Nephron (organoid): ENCODE data around the gene SNTB2.

Experiments used
- H3K27ac Mint-ChIP-seq, 3 experiments: 2 replicates each; pipeline ENCODE4 v1.8.0; 2020; ENCODE audit warnings: mixed read lengths in 3 of 3, mild to moderate bottlenecking in 2 of 3, moderate library complexity in 1 of 3
- H3K27me3 Mint-ChIP-seq: 2 replicates; pipeline ENCODE4 v1.8.0; 2021; ENCODE audit warnings: low read depth, mild to moderate bottlenecking, moderate library complexity, mixed read lengths
- H3K36me3 Mint-ChIP-seq: 2 replicates; pipeline ENCODE4 v1.8.0; 2020; ENCODE audit warnings: low read depth, mixed read lengths
- H3K4me1 Mint-ChIP-seq: 2 replicates; pipeline ENCODE4 v1.8.0; 2020; ENCODE audit warnings: mixed read lengths
- H3K4me3 Mint-ChIP-seq, 3 experiments: 2 replicates each; pipeline ENCODE4 v1.8.0; 2020; ENCODE audit warnings: mild to moderate bottlenecking in 3 of 3, mixed read lengths in 3 of 3, moderate library complexity in 2 of 3
- H3K9me3 Mint-ChIP-seq: 2 replicates; pipeline ENCODE4 v1.8.0; 2020; ENCODE audit warnings: mixed read lengths
- TF ChIP-seq, protein P1 (sequence below), 3 experiments: fragments of 200-600 bp; sonication (generic); IDR thresholded peaks; one replicate each; pipeline ENCODE4 v1.5.0; 2021; ENCODE audit warnings: antibody characterized with exemption in 3 of 3; ENCODE audit not compliant: unreplicated experiment in 3 of 3

SNTB2 gene

DNA sequence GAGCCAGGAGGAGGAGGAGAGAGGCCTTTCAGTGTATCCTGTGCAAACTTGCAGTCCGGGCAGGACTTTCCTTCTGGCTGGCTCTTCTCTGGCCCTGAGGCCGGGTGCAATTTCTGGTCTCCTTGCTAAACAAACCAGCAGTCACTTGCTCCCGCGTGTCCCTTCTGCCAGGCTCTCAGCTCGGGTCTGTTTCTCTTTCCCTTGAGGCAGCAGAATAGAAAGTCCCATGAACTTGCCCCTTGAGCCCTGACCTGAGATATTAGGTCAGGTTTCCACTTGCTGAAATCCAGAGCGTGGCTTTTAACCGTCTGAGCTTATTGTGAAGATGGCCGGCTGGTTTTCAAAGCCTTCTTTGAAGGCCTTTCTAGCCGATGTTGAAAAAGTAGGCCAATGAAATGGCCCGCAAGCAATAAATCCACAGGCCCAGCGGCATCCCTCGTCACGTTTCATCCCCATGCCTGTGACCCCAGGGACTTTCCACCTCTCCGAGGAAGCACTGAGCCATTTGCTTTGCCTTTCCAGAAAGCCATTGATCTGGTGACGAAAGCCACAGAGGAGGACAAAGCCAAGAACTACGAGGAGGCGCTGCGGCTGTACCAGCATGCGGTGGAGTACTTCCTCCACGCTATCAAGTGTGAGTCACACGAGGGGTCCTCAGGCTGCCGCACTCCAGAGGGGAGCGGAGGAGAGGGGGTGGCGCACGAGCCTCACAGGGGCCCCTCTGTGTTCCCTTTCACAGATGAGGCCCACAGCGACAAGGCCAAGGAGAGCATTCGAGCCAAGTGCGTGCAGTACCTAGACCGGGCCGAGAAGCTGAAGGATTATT is 128.7 kb downstream of the SNTB2 start:
- TF ChIP-seq, protein P1, sequence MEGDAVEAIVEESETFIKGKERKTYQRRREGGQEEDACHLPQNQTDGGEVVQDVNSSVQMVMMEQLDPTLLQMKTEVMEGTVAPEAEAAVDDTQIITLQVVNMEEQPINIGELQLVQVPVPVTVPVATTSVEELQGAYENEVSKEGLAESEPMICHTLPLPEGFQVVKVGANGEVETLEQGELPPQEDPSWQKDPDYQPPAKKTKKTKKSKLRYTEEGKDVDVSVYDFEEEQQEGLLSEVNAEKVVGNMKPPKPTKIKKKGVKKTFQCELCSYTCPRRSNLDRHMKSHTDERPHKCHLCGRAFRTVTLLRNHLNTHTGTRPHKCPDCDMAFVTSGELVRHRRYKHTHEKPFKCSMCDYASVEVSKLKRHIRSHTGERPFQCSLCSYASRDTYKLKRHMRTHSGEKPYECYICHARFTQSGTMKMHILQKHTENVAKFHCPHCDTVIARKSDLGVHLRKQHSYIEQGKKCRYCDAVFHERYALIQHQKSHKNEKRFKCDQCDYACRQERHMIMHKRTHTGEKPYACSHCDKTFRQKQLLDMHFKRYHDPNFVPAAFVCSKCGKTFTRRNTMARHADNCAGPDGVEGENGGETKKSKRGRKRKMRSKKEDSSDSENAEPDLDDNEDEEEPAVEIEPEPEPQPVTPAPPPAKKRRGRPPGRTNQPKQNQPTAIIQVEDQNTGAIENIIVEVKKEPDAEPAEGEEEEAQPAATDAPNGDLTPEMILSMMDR (IDR thresholded peaks at IDR 0.05; ENCODE audit: unreplicated experiment in 3 of 3), result no peak
- Mint-ChIP-seq H3K27ac (no peak overlapping the region), H3K4me1 (peaks cover 5% of the 10 kb centered on the region), H3K27me3 (no peaks in the 10 kb centered on the region), H3K4me3 (no peak overlapping the region), H3K36me3 (peaks cover 52% of the 10 kb centered on the region), H3K9me3 (no peaks in the 10 kb centered on the region)

DNA sequence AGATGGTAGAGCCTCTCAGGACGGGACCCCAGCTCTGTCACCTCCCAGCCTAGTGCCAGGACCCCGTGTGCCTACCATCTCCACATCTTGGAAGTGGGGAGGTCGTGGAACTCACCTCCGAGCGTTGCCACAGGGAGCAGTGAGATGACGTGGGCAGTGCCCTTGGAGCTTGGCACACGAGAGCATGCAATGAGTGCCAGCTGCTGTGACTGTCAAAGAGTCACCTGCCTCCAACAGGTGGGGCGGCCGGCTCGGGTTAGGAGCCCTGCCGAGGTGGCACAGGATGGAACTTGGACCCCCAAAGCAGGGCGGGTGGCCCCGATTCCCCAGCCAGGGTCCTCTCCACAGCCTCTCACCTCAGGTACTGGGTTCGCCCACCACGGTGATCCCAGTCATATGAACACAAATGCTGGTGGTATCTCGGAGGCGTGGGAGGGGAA is 129.7 kb downstream of the SNTB2 start:
- TF ChIP-seq, protein P1 (IDR thresholded peaks at IDR 0.05; ENCODE audit: unreplicated experiment in 3 of 3), result no peak
- H3K27me3 Mint-ChIP-seq, result no peaks in the 10 kb centered on the region
- peaks cover 5% of the 10 kb centered on the region for H3K4me1 Mint-ChIP-seq

DNA sequence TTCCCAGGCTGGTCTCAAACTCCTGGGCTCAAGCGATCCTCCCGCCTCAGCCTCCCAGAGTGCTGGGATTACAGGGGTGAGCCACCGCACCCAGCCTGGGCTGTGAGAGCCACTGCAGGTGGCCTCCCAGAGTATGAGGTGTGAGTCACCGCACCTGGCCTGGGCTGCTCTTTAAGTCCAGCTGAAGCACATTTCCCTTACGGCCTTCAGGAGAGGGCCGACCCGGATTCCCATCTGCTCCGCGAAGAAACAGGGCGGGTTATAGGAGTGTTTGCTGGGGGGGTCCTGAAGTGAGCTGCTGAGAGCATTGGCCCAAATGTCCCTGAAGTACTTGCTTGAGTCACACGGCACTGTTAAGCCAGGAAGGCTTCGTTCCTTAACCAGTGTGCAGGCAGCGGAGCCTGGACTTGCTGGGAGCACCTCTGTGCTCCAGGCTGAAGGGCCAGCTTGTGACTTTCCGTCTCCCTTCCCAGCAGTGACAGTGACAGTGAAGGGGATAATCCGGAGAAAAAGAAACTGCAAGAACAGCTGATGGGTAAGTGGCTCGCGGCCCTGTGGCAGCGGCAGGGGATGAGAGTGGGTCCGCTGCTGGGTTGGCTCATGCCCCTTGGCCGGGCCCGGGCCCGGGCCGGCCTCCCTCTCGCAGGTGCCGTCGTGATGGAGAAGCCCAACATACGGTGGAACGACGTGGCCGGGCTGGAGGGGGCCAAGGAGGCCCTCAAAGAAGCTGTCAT is 131.4 kb downstream of the SNTB2 start:
- TF ChIP-seq, protein P1 (IDR thresholded peaks at IDR 0.05; ENCODE audit: unreplicated experiment in 3 of 3), result no peak
- Mint-ChIP-seq H3K4me3 (no peak overlapping the region), H3K4me1 (no peaks in the 10 kb centered on the region), H3K27me3 (no peaks in the 10 kb centered on the region), H3K9me3 (no peaks in the 10 kb centered on the region), H3K27ac (no peak overlapping the region), H3K36me3 (peaks cover 64% of the 10 kb centered on the region)

More for the DNA sequence above, 129.7 kb downstream of the SNTB2 start:
- no peak overlapping the region for H3K4me3 Mint-ChIP-seq
- no peak overlapping the region for H3K27ac Mint-ChIP-seq
- H3K9me3 Mint-ChIP-seq, result no peaks in the 10 kb centered on the region
- H3K36me3 Mint-ChIP-seq, result peaks cover 60% of the 10 kb centered on the region

DNA sequence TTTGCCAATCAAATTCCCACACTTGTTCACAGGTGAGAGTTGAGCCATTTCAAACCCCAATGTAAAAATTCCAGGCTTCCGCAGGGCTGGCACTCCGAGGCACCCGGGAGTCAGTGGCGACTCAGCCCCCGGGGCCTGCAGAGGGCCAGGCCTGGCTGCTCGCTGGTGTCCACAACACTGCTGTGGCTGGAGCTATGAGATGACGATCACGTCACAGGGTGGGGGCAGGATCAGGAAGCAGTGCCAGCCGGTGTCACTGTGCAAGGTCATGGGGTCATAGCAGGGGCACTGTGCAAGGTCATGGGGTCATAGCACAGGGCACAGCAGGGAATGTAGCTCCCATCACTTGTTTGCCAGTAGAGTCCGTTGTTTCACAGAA is 131.9 kb downstream of the SNTB2 start:
- H3K27ac Mint-ChIP-seq, result no peak overlapping the region
- no peaks in the 10 kb centered on the region for H3K4me1 Mint-ChIP-seq
- H3K36me3 Mint-ChIP-seq, result peaks cover 59% of the 10 kb centered on the region
- no peak overlapping the region for H3K4me3 Mint-ChIP-seq
- H3K27me3 Mint-ChIP-seq, result no peaks in the 10 kb centered on the region
- TF ChIP-seq, protein P1 (IDR thresholded peaks at IDR 0.05; ENCODE audit: unreplicated experiment in 3 of 3), result no peak
- H3K9me3 Mint-ChIP-seq, result no peaks in the 10 kb centered on the region

DNA sequence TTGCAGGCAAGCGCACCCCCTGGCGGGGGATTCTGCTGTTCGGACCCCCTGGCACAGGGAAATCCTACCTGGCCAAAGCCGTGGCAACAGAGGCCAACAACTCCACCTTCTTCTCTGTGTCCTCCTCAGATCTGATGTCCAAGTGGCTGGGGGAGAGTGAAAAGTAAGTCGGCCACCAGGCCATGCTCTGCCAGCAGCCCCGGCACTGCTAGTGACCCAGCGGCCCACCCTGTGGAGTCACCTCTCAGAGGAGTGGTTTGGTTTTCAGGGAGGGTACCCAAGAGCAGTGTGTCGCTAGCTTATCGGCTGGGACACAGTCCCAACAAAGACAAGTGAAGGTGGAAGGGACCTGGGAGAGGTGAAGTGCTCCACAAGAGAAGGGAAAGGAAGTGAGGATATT is 132.4 kb downstream of the SNTB2 start:
- no peaks in the 10 kb centered on the region for H3K27me3 Mint-ChIP-seq
- no peaks in the 10 kb centered on the region for H3K4me1 Mint-ChIP-seq
- TF ChIP-seq, protein P1 (IDR thresholded peaks at IDR 0.05; ENCODE audit: unreplicated experiment in 3 of 3), result no peak
- H3K27ac Mint-ChIP-seq, result no peak overlapping the region
- peaks cover 55% of the 10 kb centered on the region for H3K36me3 Mint-ChIP-seq
- H3K4me3 Mint-ChIP-seq, result no peak overlapping the region
- H3K9me3 Mint-ChIP-seq, result no peaks in the 10 kb centered on the region
